SK-N-SH treated with all-trans-retinoic acid at 6 μM for 48 hours (cell line): ENCODE results near the gene LMBR1.

ENCODE experiments used
- PPARA ChIP-seq: fragments of 250-450 bp; sonication (Bioruptor Pico); IDR thresholded peaks from 2 replicates; pipeline ENCODE4 v1.5.0; 2020; ENCODE audit warnings: mild to moderate bottlenecking, borderline replicate concordance
- TF ChIP-seq, protein P1 (sequence below): fragments of 250-450 bp; sonication (Bioruptor Pico); IDR thresholded peaks from 2 replicates; pipeline ENCODE4 v1.5.0; 2020; ENCODE audit warnings: mild to moderate bottlenecking, moderate library complexity

DNA sequence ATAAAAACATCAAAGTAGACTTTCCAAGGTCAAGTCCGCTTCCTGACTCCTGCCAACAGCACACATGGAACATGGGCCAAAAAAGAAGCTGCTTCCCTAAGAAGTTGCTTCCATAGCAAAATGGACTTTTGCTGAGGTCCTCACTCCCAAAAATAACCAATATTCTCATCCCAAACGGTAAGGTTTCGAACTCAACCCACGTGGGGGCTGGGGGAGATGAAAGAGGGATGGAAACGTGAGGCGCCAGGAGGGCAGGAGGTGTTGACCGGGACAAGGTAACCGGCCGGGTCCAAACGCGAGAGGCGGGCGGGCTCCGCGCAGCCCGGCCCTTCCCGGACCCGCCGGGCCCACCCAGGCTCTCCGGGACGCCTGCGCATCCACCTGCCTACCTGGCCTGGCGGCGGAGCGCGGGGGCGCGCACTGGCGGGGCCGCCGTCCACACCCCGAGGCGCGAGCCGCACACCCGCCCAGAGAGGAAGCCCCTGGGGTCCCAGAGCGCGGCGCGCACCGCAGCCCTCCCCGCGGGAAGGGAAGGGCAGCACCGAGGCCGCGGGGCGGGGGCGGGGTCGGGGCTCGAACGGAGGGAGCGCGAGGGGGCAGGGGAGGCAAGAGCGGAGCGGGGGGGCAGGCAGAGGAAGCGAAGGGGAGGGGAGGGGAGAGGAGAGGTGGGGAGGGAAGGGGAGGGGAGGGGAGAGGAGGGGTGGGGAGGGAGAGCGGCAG is 742 bp downstream of the LMBR1 start:
- no peak for TF ChIP-seq PPARA (CRISPR knock-in tag)
- TF ChIP-seq, protein P1, sequence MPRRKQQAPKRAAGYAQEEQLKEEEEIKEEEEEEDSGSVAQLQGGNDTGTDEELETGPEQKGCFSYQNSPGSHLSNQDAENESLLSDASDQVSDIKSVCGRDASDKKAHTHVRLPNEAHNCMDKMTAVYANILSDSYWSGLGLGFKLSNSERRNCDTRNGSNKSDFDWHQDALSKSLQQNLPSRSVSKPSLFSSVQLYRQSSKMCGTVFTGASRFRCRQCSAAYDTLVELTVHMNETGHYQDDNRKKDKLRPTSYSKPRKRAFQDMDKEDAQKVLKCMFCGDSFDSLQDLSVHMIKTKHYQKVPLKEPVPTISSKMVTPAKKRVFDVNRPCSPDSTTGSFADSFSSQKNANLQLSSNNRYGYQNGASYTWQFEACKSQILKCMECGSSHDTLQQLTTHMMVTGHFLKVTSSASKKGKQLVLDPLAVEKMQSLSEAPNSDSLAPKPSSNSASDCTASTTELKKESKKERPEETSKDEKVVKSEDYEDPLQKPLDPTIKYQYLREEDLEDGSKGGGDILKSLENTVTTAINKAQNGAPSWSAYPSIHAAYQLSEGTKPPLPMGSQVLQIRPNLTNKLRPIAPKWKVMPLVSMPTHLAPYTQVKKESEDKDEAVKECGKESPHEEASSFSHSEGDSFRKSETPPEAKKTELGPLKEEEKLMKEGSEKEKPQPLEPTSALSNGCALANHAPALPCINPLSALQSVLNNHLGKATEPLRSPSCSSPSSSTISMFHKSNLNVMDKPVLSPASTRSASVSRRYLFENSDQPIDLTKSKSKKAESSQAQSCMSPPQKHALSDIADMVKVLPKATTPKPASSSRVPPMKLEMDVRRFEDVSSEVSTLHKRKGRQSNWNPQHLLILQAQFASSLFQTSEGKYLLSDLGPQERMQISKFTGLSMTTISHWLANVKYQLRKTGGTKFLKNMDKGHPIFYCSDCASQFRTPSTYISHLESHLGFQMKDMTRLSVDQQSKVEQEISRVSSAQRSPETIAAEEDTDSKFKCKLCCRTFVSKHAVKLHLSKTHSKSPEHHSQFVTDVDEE (CRISPR knock-in tag): no peak
